WERI-Rb-1 (cell line): ENCODE results near the gene SULT1C4.

ENCODE experiments used
- DNase-seq: peaks from one replicate; pipeline ENCODE4 v3.0.0-alpha.2; 2020
- H3K27ac ChIP-seq: fragments of 250-450 bp; sonication (Bioruptor Pico); 2 replicates; pipeline ENCODE4 v1.5.1; 2020; ENCODE audit warnings: mild to moderate bottlenecking, moderate library complexity
- H3K27me3 ChIP-seq: fragments of 250-450 bp; sonication (Bioruptor Pico); 2 replicates; pipeline ENCODE4 v1.5.1; 2021; ENCODE audit warnings: mild to moderate bottlenecking, low read depth, moderate library complexity; ENCODE audit not compliant: insufficient read depth, severe bottlenecking
- H3K36me3 ChIP-seq: fragments of 250-450 bp; sonication (Bioruptor Pico); 2 replicates; pipeline ENCODE4 v1.5.1; 2020; ENCODE audit warnings: mild to moderate bottlenecking, moderate library complexity
- H3K4me3 ChIP-seq: 2 replicates; pipeline ENCODE4 v1.5.1; 2011; ENCODE audit warnings: low read depth, mild to moderate bottlenecking, control low read depth, low read length
- H3K9me3 ChIP-seq: fragments of 250-450 bp; sonication (Bioruptor Pico); 2 replicates; pipeline ENCODE4 v1.5.1; 2021; ENCODE audit warnings: mild to moderate bottlenecking, moderate library complexity; ENCODE audit not compliant: severe bottlenecking
- TF ChIP-seq, protein P1 (sequence below): IDR thresholded peaks from 2 replicates; pipeline ENCODE4 v1.5.1; 2011; ENCODE audit warnings: low read depth, mild to moderate bottlenecking, control low read depth, inconsistent platforms, low read length

SULT1C4 gene

DNA sequence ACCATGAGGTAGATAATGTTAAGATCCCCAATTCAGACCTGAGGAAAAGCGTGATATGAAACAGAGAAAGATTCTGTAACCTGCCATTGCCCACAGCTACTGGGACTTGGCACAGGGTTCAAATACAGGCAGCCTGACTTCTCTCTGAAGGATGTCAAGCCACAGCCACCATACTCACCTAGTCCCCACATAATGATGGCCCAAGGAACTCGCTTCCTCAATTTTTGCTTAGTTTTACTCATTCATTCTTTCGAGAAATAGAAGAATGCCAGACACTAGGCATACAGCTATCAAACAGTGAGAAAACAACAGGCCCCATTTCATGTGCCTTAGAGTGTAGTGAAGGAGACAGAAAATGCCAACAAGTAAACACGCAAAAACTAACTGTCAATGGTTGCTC lies 980 bp upstream of the SULT1C4 start:
- Histone ChIP-seq H3K36me3 (no peaks in the 10 kb centered on the region), H3K27ac (no peak overlapping the region), H3K4me3 (no peak overlapping the region), H3K9me3 (no peaks in the 10 kb centered on the region), H3K27me3 (no peaks in the 10 kb centered on the region)
- no peak for DNase-seq
- TF ChIP-seq, protein P1, sequence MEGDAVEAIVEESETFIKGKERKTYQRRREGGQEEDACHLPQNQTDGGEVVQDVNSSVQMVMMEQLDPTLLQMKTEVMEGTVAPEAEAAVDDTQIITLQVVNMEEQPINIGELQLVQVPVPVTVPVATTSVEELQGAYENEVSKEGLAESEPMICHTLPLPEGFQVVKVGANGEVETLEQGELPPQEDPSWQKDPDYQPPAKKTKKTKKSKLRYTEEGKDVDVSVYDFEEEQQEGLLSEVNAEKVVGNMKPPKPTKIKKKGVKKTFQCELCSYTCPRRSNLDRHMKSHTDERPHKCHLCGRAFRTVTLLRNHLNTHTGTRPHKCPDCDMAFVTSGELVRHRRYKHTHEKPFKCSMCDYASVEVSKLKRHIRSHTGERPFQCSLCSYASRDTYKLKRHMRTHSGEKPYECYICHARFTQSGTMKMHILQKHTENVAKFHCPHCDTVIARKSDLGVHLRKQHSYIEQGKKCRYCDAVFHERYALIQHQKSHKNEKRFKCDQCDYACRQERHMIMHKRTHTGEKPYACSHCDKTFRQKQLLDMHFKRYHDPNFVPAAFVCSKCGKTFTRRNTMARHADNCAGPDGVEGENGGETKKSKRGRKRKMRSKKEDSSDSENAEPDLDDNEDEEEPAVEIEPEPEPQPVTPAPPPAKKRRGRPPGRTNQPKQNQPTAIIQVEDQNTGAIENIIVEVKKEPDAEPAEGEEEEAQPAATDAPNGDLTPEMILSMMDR: no peak

DNA sequence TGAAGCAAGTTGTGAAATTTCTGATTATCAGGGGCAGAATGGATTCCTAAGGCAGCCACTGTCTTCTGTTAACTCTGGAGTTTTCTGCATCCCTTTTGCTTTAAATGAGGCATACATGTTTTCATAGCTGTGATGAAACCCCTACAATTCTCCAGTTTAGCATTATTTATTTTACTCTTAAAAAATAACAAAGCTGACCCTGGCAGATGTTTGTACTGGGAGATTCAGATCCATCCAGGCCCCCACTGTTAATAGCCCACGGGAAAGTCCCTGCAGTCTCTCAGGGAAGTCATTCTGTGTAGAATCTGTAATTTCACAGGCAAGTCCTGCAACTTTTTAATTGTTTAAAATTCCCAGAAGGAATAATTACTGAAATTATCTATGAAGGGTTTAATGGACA lies 353 bp upstream of the SULT1C4 start:
- H3K27ac ChIP-seq: no peak overlapping the region
- no peaks in the 10 kb centered on the region for H3K36me3 ChIP-seq
- DNase-seq: no peak
- no peak overlapping the region for H3K4me3 ChIP-seq
- H3K27me3 ChIP-seq: no peaks in the 10 kb centered on the region
- H3K9me3 ChIP-seq: no peaks in the 10 kb centered on the region
- TF ChIP-seq, protein P1: no peak

DNA sequence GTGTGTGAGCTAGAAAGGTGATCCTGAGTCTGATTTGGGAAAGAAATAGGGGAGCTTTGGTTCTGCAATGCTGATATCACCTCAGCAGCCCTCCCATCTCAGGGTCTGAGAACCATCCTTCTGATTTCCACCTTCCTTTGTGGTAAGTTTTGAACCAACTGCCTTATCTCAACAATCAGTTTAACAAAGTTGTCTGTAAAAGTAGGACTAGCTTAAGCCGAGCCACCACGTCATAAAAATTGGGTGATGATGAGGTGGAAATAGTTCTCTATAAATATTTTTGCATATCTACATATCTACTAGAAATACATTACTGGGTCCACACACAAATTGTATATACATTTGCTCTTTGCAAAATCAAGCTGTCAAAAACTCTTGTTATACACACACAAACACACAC lies 1.1 kb downstream of the SULT1C4 start:
- TF ChIP-seq, protein P1: no peak
- no peaks in the 10 kb centered on the region for H3K9me3 ChIP-seq
- no peak overlapping the region for H3K27ac ChIP-seq
- no peak overlapping the region for H3K4me3 ChIP-seq
- H3K36me3 ChIP-seq: no peaks in the 10 kb centered on the region
- DNase-seq: no peak
- no peaks in the 10 kb centered on the region for H3K27me3 ChIP-seq

DNA sequence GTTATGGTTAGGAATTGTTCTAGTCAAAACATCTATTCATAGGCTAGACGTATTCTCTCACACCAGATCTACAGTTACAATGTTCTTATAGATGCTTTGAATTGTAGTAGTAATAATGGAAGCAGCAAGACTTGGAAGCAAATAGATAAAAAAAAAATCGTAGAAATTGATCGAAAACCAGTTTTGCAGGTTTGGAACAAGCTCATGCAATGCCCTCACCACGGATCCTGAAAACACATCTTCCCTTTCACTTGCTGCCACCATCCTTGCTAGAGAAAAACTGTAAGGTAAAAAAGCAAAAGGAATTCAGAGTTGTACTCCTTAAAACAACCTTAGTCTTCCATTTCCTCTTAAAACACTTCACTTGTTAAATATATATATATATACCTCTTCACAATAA lies 4.4 kb downstream of the SULT1C4 start:
- Histone ChIP-seq H3K4me3 (no peak overlapping the region), H3K27me3 (no peaks in the 10 kb centered on the region), H3K9me3 (no peaks in the 10 kb centered on the region), H3K36me3 (no peaks in the 10 kb centered on the region), H3K27ac (no peak overlapping the region)
- TF ChIP-seq, protein P1: no peak
- no peak for DNase-seq

DNA sequence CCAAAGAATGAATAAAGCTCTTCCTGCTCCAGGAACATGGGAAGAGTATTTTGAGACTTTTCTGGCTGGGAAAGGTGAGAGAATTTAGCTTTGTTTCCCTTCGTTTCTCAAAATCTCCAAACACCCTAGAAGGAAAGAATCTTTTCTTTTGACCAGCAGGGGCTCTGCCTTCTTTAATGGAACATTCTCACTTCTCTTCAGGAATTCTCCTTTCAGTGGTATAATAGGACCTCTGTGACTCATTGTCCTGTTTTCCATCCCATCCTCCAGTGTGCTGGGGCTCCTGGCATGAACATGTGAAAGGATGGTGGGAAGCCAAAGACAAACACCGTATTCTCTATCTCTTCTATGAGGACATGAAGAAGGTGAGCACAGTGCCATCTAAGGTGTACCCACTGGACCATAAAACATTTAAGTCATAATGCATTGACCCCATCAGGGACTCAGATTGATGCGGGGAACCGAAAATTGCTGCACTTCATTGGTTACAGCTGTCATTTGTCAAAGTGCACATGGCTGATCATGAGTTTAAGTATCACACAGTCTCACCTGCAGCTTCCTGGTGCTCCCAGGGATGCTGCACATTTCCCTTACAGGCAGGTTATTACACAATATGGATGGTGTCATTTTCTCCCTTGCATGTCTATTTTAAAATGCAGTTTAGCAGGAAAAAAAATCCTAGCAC lies 5.5 kb downstream of the SULT1C4 start:
- Histone ChIP-seq H3K36me3 (no peaks in the 10 kb centered on the region), H3K4me3 (no peak overlapping the region), H3K27ac (no peak overlapping the region), H3K27me3 (no peaks in the 10 kb centered on the region), H3K9me3 (no peaks in the 10 kb centered on the region)
- DNase-seq: no peak
- TF ChIP-seq, protein P1: no peak
